ENCODE results near the gene ZFAND6. TPM values are rescaled to one million over a fixed set of nuclear protein-coding genes. Genes with fewer than 3 reads are reported as not detected.

The ZFAND6 gene
- total and polyA plus RNA-seq, 2 donors = 81.9 to 97.8 TPM

- no peak for DNase-seq (ENCODE audit: low read depth in 6 of 9, low spot score in 9 of 9)
- WGBS = 95% methylated on average over 10 of the region's 10 CpGs
- Histone ChIP-seq H3K9me3 (ENCODE audit: control insufficient read depth in 2 of 2, insufficient read depth in 1 of 2, low read length in 1 of 2) (no peaks in the 10 kb centered on the region), H3K4me1 (ENCODE audit: control insufficient read depth in 2 of 2, insufficient read depth in 2 of 2, low read length in 2 of 2) (no peaks in the 10 kb centered on the region), H3K27me3 (ENCODE audit: control insufficient read depth in 2 of 2, insufficient read depth in 1 of 2, low read length in 1 of 2) (no peaks in the 10 kb centered on the region), H3K4me3 (ENCODE audit: low read length in 2 of 2) (no peak overlapping the region), H3K27ac (ENCODE audit: low read depth in 1 of 2, low read length in 1 of 2) (no peak overlapping the region), H3K36me3 (ENCODE audit: control insufficient read depth in 2 of 2, insufficient read depth in 2 of 2, low read length in 1 of 2) (peaks cover 0 to 2% of the 10 kb centered on the region in 2 donors)
Measured at GRCh38 chr15:80180986-80181385, 121.5 kb downstream of the ZFAND6 start.

GRCh38 chr15:80182611-80183261 lies 123.3 kb downstream of the ZFAND6 start:
- WGBS = 94% methylated on average over 5 of the region's 5 CpGs
- no peak for DNase-seq (ENCODE audit: low read depth in 6 of 9, low spot score in 9 of 9)
- Histone ChIP-seq H3K4me1 (ENCODE audit: control insufficient read depth in 2 of 2, insufficient read depth in 2 of 2, low read length in 2 of 2) (no peaks in the 10 kb centered on the region), H3K4me3 (ENCODE audit: low read length in 2 of 2) (no peak overlapping the region), H3K9me3 (ENCODE audit: control insufficient read depth in 2 of 2, insufficient read depth in 1 of 2, low read length in 1 of 2) (no peaks in the 10 kb centered on the region), H3K36me3 (ENCODE audit: control insufficient read depth in 2 of 2, insufficient read depth in 2 of 2, low read length in 1 of 2) (peaks cover 0 to 2% of the 10 kb centered on the region in 2 donors), H3K27me3 (ENCODE audit: control insufficient read depth in 2 of 2, insufficient read depth in 1 of 2, low read length in 1 of 2) (no peaks in the 10 kb centered on the region), H3K27ac (ENCODE audit: low read depth in 1 of 2, low read length in 1 of 2) (no peak overlapping the region)

- Histone ChIP-seq H3K36me3 (ENCODE audit: control insufficient read depth in 2 of 2, insufficient read depth in 2 of 2, low read length in 1 of 2) (peaks cover 0 to 2% of the 10 kb centered on the region in 2 donors), H3K27me3 (ENCODE audit: control insufficient read depth in 2 of 2, insufficient read depth in 1 of 2, low read length in 1 of 2) (no peaks in the 10 kb centered on the region), H3K4me1 (ENCODE audit: control insufficient read depth in 2 of 2, insufficient read depth in 2 of 2, low read length in 2 of 2) (no peaks in the 10 kb centered on the region), H3K4me3 (ENCODE audit: low read length in 2 of 2) (no peak overlapping the region), H3K9me3 (ENCODE audit: control insufficient read depth in 2 of 2, insufficient read depth in 1 of 2, low read length in 1 of 2) (no peaks in the 10 kb centered on the region), H3K27ac (ENCODE audit: low read depth in 1 of 2, low read length in 1 of 2) (no peak overlapping the region)
- WGBS = 98% methylated on average over 10 of the region's 10 CpGs
- DNase-seq (ENCODE audit: low read depth in 6 of 9, low spot score in 9 of 9) = no peak
Measured at GRCh38 chr15:80183306-80183705, 123.8 kb downstream of the ZFAND6 start.

- no peaks in the 10 kb centered on the region for H3K9me3 ChIP-seq (ENCODE audit: control insufficient read depth in 2 of 2, insufficient read depth in 1 of 2, low read length in 1 of 2)
- H3K36me3 ChIP-seq (ENCODE audit: control insufficient read depth in 2 of 2, insufficient read depth in 2 of 2, low read length in 1 of 2) = peaks cover 0 to 2% of the 10 kb centered on the region in 2 donors
- no peaks in the 10 kb centered on the region for H3K27me3 ChIP-seq (ENCODE audit: control insufficient read depth in 2 of 2, insufficient read depth in 1 of 2, low read length in 1 of 2)
- H3K27ac ChIP-seq (ENCODE audit: low read depth in 1 of 2, low read length in 1 of 2) = no peak overlapping the region
- 97% methylated on average over 6 of the region's 6 CpGs for WGBS
- H3K4me1 ChIP-seq (ENCODE audit: control insufficient read depth in 2 of 2, insufficient read depth in 2 of 2, low read length in 2 of 2) = no peaks in the 10 kb centered on the region
- no peak for DNase-seq (ENCODE audit: low read depth in 6 of 9, low spot score in 9 of 9)
- no peak overlapping the region for H3K4me3 ChIP-seq (ENCODE audit: low read length in 2 of 2)
Measured at GRCh38 chr15:80183886-80184285, 124.4 kb downstream of the ZFAND6 start.

GRCh38 chr15:80184554-80184953 lies 125.1 kb downstream of the ZFAND6 start:
- H3K4me1 ChIP-seq (ENCODE audit: control insufficient read depth in 2 of 2, insufficient read depth in 2 of 2, low read length in 2 of 2) = no peaks in the 10 kb centered on the region

GRCh38 chr15:80185152-80185551 lies 125.7 kb downstream of the ZFAND6 start:
- H3K9me3 ChIP-seq (ENCODE audit: control insufficient read depth in 2 of 2, insufficient read depth in 1 of 2, low read length in 1 of 2) = no peaks in the 10 kb centered on the region
- H3K4me1 ChIP-seq (ENCODE audit: control insufficient read depth in 2 of 2, insufficient read depth in 2 of 2, low read length in 2 of 2) = no peaks in the 10 kb centered on the region
- H3K4me3 ChIP-seq (ENCODE audit: low read length in 2 of 2) = no peak overlapping the region
- H3K36me3 ChIP-seq (ENCODE audit: control insufficient read depth in 2 of 2, insufficient read depth in 2 of 2, low read length in 1 of 2) = peaks cover 0 to 2% of the 10 kb centered on the region in 2 donors
- DNase-seq (ENCODE audit: low read depth in 6 of 9, low spot score in 9 of 9) = no peak
- H3K27ac ChIP-seq (ENCODE audit: low read depth in 1 of 2, low read length in 1 of 2) = no peak overlapping the region
- 97% methylated on average over 2 of the region's 2 CpGs for WGBS
- H3K27me3 ChIP-seq (ENCODE audit: control insufficient read depth in 2 of 2, insufficient read depth in 1 of 2, low read length in 1 of 2) = no peaks in the 10 kb centered on the region

More at GRCh38 chr15:80184554-80184953, 125.1 kb downstream of the ZFAND6 start:
- Histone ChIP-seq H3K36me3 (ENCODE audit: control insufficient read depth in 2 of 2, insufficient read depth in 2 of 2, low read length in 1 of 2) (peaks cover 0 to 2% of the 10 kb centered on the region in 2 donors), H3K9me3 (ENCODE audit: control insufficient read depth in 2 of 2, insufficient read depth in 1 of 2, low read length in 1 of 2) (no peaks in the 10 kb centered on the region), H3K27me3 (ENCODE audit: control insufficient read depth in 2 of 2, insufficient read depth in 1 of 2, low read length in 1 of 2) (no peaks in the 10 kb centered on the region), H3K4me3 (ENCODE audit: low read length in 2 of 2) (no peak overlapping the region), H3K27ac (ENCODE audit: low read depth in 1 of 2, low read length in 1 of 2) (no peak overlapping the region)
- DNase-seq (ENCODE audit: low read depth in 6 of 9, low spot score in 9 of 9) = no peak
- WGBS = 89% methylated on average over 7 of the region's 7 CpGs

- peaks cover 0 to 2% of the 10 kb centered on the region in 2 donors for H3K36me3 ChIP-seq (ENCODE audit: control insufficient read depth in 2 of 2, insufficient read depth in 2 of 2, low read length in 1 of 2)
- no peak overlapping the region for H3K4me3 ChIP-seq (ENCODE audit: low read length in 2 of 2)
- H3K27me3 ChIP-seq (ENCODE audit: control insufficient read depth in 2 of 2, insufficient read depth in 1 of 2, low read length in 1 of 2) = no peaks in the 10 kb centered on the region
- no peak overlapping the region for H3K27ac ChIP-seq (ENCODE audit: low read depth in 1 of 2, low read length in 1 of 2)
- H3K4me1 ChIP-seq (ENCODE audit: control insufficient read depth in 2 of 2, insufficient read depth in 2 of 2, low read length in 2 of 2) = no peaks in the 10 kb centered on the region
- 99% methylated on average over 7 of the region's 7 CpGs for WGBS
- no peaks in the 10 kb centered on the region for H3K9me3 ChIP-seq (ENCODE audit: control insufficient read depth in 2 of 2, insufficient read depth in 1 of 2, low read length in 1 of 2)
- no peak for DNase-seq (ENCODE audit: low read depth in 6 of 9, low spot score in 9 of 9)
Measured at GRCh38 chr15:80186066-80186465, 126.6 kb downstream of the ZFAND6 start.

- Histone ChIP-seq H3K9me3 (ENCODE audit: control insufficient read depth in 2 of 2, insufficient read depth in 1 of 2, low read length in 1 of 2) (no peaks in the 10 kb centered on the region), H3K4me1 (ENCODE audit: control insufficient read depth in 2 of 2, insufficient read depth in 2 of 2, low read length in 2 of 2) (no peaks in the 10 kb centered on the region), H3K36me3 (ENCODE audit: control insufficient read depth in 2 of 2, insufficient read depth in 2 of 2, low read length in 1 of 2) (no peaks in the 10 kb centered on the region), H3K4me3 (ENCODE audit: low read length in 2 of 2) (no peak overlapping the region), H3K27ac (ENCODE audit: low read depth in 1 of 2, low read length in 1 of 2) (no peak overlapping the region), H3K27me3 (ENCODE audit: control insufficient read depth in 2 of 2, insufficient read depth in 1 of 2, low read length in 1 of 2) (no peaks in the 10 kb centered on the region)
- WGBS = 98% methylated on average over 1 of the region's 1 CpG
- no peak for DNase-seq (ENCODE audit: low read depth in 6 of 9, low spot score in 9 of 9)
Measured at GRCh38 chr15:80186597-80186996, 127.1 kb downstream of the ZFAND6 start.

Data from thymus (tissue), 11 donors.